SK-N-MC (cell line): ENCODE results near the gene ABCB9.

ENCODE experiments used
- DNase-seq: peaks from one replicate; pipeline ENCODE4 v3.0.0-alpha.2; 2011; ENCODE audit warnings: low read depth, low spot score
- H3K27ac ChIP-seq: fragments of 200-600 bp; sonication (generic); 2 replicates; pipeline ENCODE4 v1.5.1; 2016; ENCODE audit warnings: mixed run types
- H3K36me3 ChIP-seq: fragments of 200-600 bp; sonication (generic); 2 replicates; pipeline ENCODE4 v1.6.1; 2017; ENCODE audit warnings: antibody characterized with exemption, low read length, mixed read lengths; ENCODE audit not compliant: insufficient read depth
- H3K4me3 ChIP-seq: fragments of 200-600 bp; sonication (generic); 2 replicates; pipeline ENCODE4 v1.5.1; 2016
- H3K9ac ChIP-seq: fragments of 200-600 bp; sonication (generic); 2 replicates; pipeline ENCODE4 v1.8.0; 2017; ENCODE audit warnings: mixed run types, mixed read lengths; ENCODE audit not compliant: insufficient read length
- H3K9me3 ChIP-seq: fragments of 200-600 bp; sonication (generic); 2 replicates; pipeline ENCODE4 v1.6.1; 2017; ENCODE audit warnings: low read depth, mild to moderate bottlenecking, antibody characterized with exemption, low read length, moderate library complexity, mixed read lengths
- EZH2 ChIP-seq: fragments of 200-600 bp; sonication (generic); IDR thresholded peaks from one replicate; pipeline ENCODE4 v1.6.1; 2017; ENCODE audit warnings: antibody characterized with exemption
- FOXP2 ChIP-seq: optimal IDR thresholded peaks from 2 replicates; pipeline ENCODE3; 2011; ENCODE audit warnings: mild to moderate bottlenecking, moderate library complexity; ENCODE audit not compliant: insufficient read depth; ENCODE audit errors: extremely low read length, control extremely low read depth
- POLR2AphosphoS5 ChIP-seq: IDR thresholded peaks from 2 replicates; pipeline ENCODE4 v1.6.1; 2012; ENCODE audit warnings: mild to moderate bottlenecking, low read depth, low read length, borderline replicate concordance

The ABCB9 gene

GRCh38 chr12:122964439-122965257 is 1.6 kb downstream of the ABCB9 start:
- TF ChIP-seq EZH2 (no peak), POLR2AphosphoS5 (no peak), FOXP2 (no peak)
- H3K27ac ChIP-seq: no peak overlapping the region
- H3K4me3 ChIP-seq: no peak overlapping the region
- no peak overlapping the region for H3K9ac ChIP-seq
- no peaks in the 10 kb centered on the region for H3K9me3 ChIP-seq
- no peaks in the 10 kb centered on the region; the same call in 1 of the 2 replicates for H3K36me3 ChIP-seq
- no peak for DNase-seq

- TF ChIP-seq EZH2 (no peak), POLR2AphosphoS5 (no peak), FOXP2 (no peak)
- Histone ChIP-seq H3K27ac (no peak overlapping the region), H3K36me3 (no peaks in the 10 kb centered on the region; the same call in 1 of the 2 replicates), H3K4me3 (no peak overlapping the region), H3K9me3 (no peaks in the 10 kb centered on the region), H3K9ac (no peak overlapping the region)
- DNase-seq: no peak
Measured at GRCh38 chr12:122963941-122964265, 2.4 kb downstream of the ABCB9 start.

- Histone ChIP-seq H3K9me3 (no peaks in the 10 kb centered on the region), H3K9ac (no peak overlapping the region), H3K27ac (no peak overlapping the region), H3K4me3 (no peak overlapping the region), H3K36me3 (no peaks in the 10 kb centered on the region; the same call in 1 of the 2 replicates)
- TF ChIP-seq FOXP2: no peak
- no peak for TF ChIP-seq POLR2AphosphoS5
- TF ChIP-seq EZH2: no peak
- no peak for DNase-seq
Measured at GRCh38 chr12:122961531-122962329, 4.5 kb downstream of the ABCB9 start.

GRCh38 chr12:122960193-122960569 is 6.1 kb downstream of the ABCB9 start:
- H3K36me3 ChIP-seq: no peaks in the 10 kb centered on the region; the same call in 1 of the 2 replicates
- no peak overlapping the region for H3K9ac ChIP-seq
- no peak overlapping the region for H3K27ac ChIP-seq
- no peak overlapping the region for H3K4me3 ChIP-seq
- no peaks in the 10 kb centered on the region for H3K9me3 ChIP-seq
- DNase-seq: no peak
- TF ChIP-seq EZH2 (no peak), FOXP2 (no peak)

- Histone ChIP-seq H3K36me3 (no peaks in the 10 kb centered on the region; the same call in 1 of the 2 replicates), H3K9me3 (no peaks in the 10 kb centered on the region), H3K9ac (no peak overlapping the region), H3K4me3 (no peak overlapping the region), H3K27ac (no peak overlapping the region)
- TF ChIP-seq FOXP2 (no peak), POLR2AphosphoS5 (no peak), EZH2 (no peak)
- no peak for DNase-seq
Measured at GRCh38 chr12:122959566-122960192, 6.6 kb downstream of the ABCB9 start.

GRCh38 chr12:122958198-122958888 is 7.9 kb downstream of the ABCB9 start:
- no peak overlapping the region for H3K27ac ChIP-seq
- no peak for DNase-seq

GRCh38 chr12:122956035-122956434 is 10.2 kb downstream of the ABCB9 start:
- no peak overlapping the region for H3K4me3 ChIP-seq
- no peaks in the 10 kb centered on the region for H3K9me3 ChIP-seq
- H3K9ac ChIP-seq: no peak overlapping the region
- H3K36me3 ChIP-seq: no peaks in the 10 kb centered on the region; the same call in 1 of the 2 replicates
- H3K27ac ChIP-seq: no peak overlapping the region
- no peak for DNase-seq
- TF ChIP-seq EZH2 (no peak), POLR2AphosphoS5 (no peak), FOXP2 (no peak)

More at GRCh38 chr12:122958198-122958888, 7.9 kb downstream of the ABCB9 start:
- Histone ChIP-seq H3K4me3 (no peak overlapping the region), H3K9ac (no peak overlapping the region), H3K9me3 (no peaks in the 10 kb centered on the region), H3K36me3 (no peaks in the 10 kb centered on the region; the same call in 1 of the 2 replicates)
- TF ChIP-seq FOXP2 (no peak), POLR2AphosphoS5 (no peak), EZH2 (no peak)

- Histone ChIP-seq H3K9me3 (no peaks in the 10 kb centered on the region), H3K4me3 (no peak overlapping the region), H3K9ac (no peak overlapping the region), H3K27ac (no peak overlapping the region), H3K36me3 (no peaks in the 10 kb centered on the region; the same call in 1 of the 2 replicates)
- DNase-seq: no peak
- TF ChIP-seq FOXP2 (no peak), EZH2 (no peak), POLR2AphosphoS5 (no peak)
Measured at GRCh38 chr12:122955156-122955555, 11.1 kb downstream of the ABCB9 start.
